ENCODE measurements around the gene KLHL41.

GRCh38 chr2:169513094-169513493 is 3.6 kb downstream of the KLHL41 start:
- TF ChIP-seq CTCF (IDR thresholded peaks at IDR 0.05; ENCODE audit: borderline replicate concordance, extremely low read depth, low read length, poor library complexity, severe bottlenecking): no peak
- TF ChIP-seq EZH2 (IDR thresholded peaks at IDR 0.05; ENCODE audit: borderline replicate concordance, low read depth, low read length, severe bottlenecking): no peak
